HAP-1 (cell line): ENCODE measurements around the gene EID2.

Source experiments
- DNase-seq, 2 experiments: peaks; one replicate each; pipeline ENCODE4 v3.0.0-alpha.2; 2016 to 2020; ENCODE audit warnings: low spot score in 2 of 2
- H3K27me3 ChIP-seq: fragments of 250-450 bp; sonication (Bioruptor Pico); 2 replicates; pipeline ENCODE4 v1.5.1; 2020; ENCODE audit warnings: low read depth, mild to moderate bottlenecking, moderate library complexity
- H3K36me3 ChIP-seq: fragments of 250-450 bp; sonication (Bioruptor Pico); replicated peaks from 2 replicates; pipeline ENCODE4 v1.5.1; 2020; ENCODE audit warnings: mild to moderate bottlenecking
- H3K4me1 ChIP-seq: fragments of 250-450 bp; sonication (Bioruptor Pico); 2 replicates; pipeline ENCODE4 v1.5.1; 2020; ENCODE audit warnings: mild to moderate bottlenecking
- H3K4me3 ChIP-seq: fragments of 250-450 bp; sonication (Bioruptor Pico); 2 replicates; pipeline ENCODE4 v1.5.1; 2020; ENCODE audit warnings: mild to moderate bottlenecking, moderate library complexity
- H3K9me3 ChIP-seq: fragments of 250-450 bp; sonication (Bioruptor Pico); 2 replicates; pipeline ENCODE4 v1.5.1; 2020; ENCODE audit warnings: mild to moderate bottlenecking, moderate library complexity
- in situ Hi-C: fragments of 300-500 bp; cut with MboI; formaldehyde crosslinking; loops from 3 replicates; pipeline ENCODE4 v1.14.3; 2020; ENCODE audit warnings: low sequenced_read_pairs, inconsistent platforms, mixed read lengths

EID2 gene

GRCh38 chr19:39539518-39540332, at the start of gene EID2:
Gene EID2, minus strand, starts transcription at chr19:39540161. Its CDS starts 82 bp downstream, at chr19:39540079.
- in situ Hi-C loops = loop anchor here (10.0 kb wide), 1 partner anchor 95 kb away; the partner anchor contains the start of gene SUPT5H

GRCh38 chr19:39588066-39588465, 48.1 kb upstream of the EID2 start:
- DNase-seq = no peak
- Histone ChIP-seq H3K4me3 (no peak overlapping the region), H3K36me3 (no peaks in the 10 kb centered on the region), H3K9me3 (no peaks in the 10 kb centered on the region), H3K4me1 (no peaks in the 10 kb centered on the region), H3K27me3 (no peaks in the 10 kb centered on the region)
- in situ Hi-C loops = no loop called here

More at GRCh38 chr19:39539518-39540332, at the start of gene EID2:
- Histone ChIP-seq H3K36me3 (no peaks in the 10 kb centered on the region), H3K4me1 (peaks cover 23% of the 10 kb centered on the region), H3K9me3 (no peaks in the 10 kb centered on the region), H3K4me3 (peak within 1 kb of the TSS; percentile 93), H3K27me3 (no peaks in the 10 kb centered on the region)
- peak; percentile 89 to 95 for DNase-seq

- Histone ChIP-seq H3K4me3 (no peak overlapping the region), H3K27me3 (no peaks in the 10 kb centered on the region), H3K36me3 (no peaks in the 10 kb centered on the region), H3K9me3 (no peaks in the 10 kb centered on the region), H3K4me1 (no peaks in the 10 kb centered on the region)
- in situ Hi-C loops = no loop called here
- no peak for DNase-seq
Observed at GRCh38 chr19:39587496-39587895, 47.5 kb upstream of the EID2 start.

- Histone ChIP-seq H3K36me3 (no peaks in the 10 kb centered on the region), H3K27me3 (no peaks in the 10 kb centered on the region), H3K4me1 (no peaks in the 10 kb centered on the region), H3K4me3 (no peak overlapping the region), H3K9me3 (no peaks in the 10 kb centered on the region)
- no peak for DNase-seq
- in situ Hi-C loops = no loop called here
Observed at GRCh38 chr19:39582891-39583625, 43.1 kb upstream of the EID2 start.

GRCh38 chr19:39582442-39582841, 42.5 kb upstream of the EID2 start:
- H3K27me3 ChIP-seq = no peaks in the 10 kb centered on the region
- H3K9me3 ChIP-seq = no peaks in the 10 kb centered on the region
- in situ Hi-C loops = no loop called here
- no peak for DNase-seq
- H3K36me3 ChIP-seq = no peaks in the 10 kb centered on the region
- no peak overlapping the region for H3K4me3 ChIP-seq
- no peaks in the 10 kb centered on the region for H3K4me1 ChIP-seq

- H3K4me3 ChIP-seq = no peak overlapping the region
- no peaks in the 10 kb centered on the region; the same call in 1 of the 2 replicates for H3K9me3 ChIP-seq
- H3K4me1 ChIP-seq = no peaks in the 10 kb centered on the region
- no peak for DNase-seq
- H3K36me3 ChIP-seq = no peaks in the 10 kb centered on the region
- H3K27me3 ChIP-seq = peaks cover 6% of the 10 kb centered on the region
- in situ Hi-C loops = no loop called here
Observed at GRCh38 chr19:39568604-39569003, 28.6 kb upstream of the EID2 start.

GRCh38 chr19:39566064-39566463, 26.1 kb upstream of the EID2 start:
- Histone ChIP-seq H3K4me3 (no peak overlapping the region), H3K36me3 (no peaks in the 10 kb centered on the region), H3K9me3 (no peaks in the 10 kb centered on the region), H3K4me1 (no peaks in the 10 kb centered on the region), H3K27me3 (peaks cover 3% of the 10 kb centered on the region)
- DNase-seq = no peak
- in situ Hi-C loops = no loop called here

- DNase-seq = no peak
- H3K27me3 ChIP-seq = peaks cover 4% of the 10 kb centered on the region
- H3K36me3 ChIP-seq = no peaks in the 10 kb centered on the region
- no peak overlapping the region for H3K4me3 ChIP-seq
- no peaks in the 10 kb centered on the region for H3K4me1 ChIP-seq
- no peaks in the 10 kb centered on the region for H3K9me3 ChIP-seq
- in situ Hi-C loops = no loop called here
Observed at GRCh38 chr19:39563408-39563807, 23.4 kb upstream of the EID2 start.

GRCh38 chr19:39558624-39559117, 18.7 kb upstream of the EID2 start:
- DNase-seq = no peak

GRCh38 chr19:39557811-39558623, 18.1 kb upstream of the EID2 start:
- in situ Hi-C loops = loop anchor here (10.0 kb wide), 1 partner anchor 107 kb away; no protein-coding TSS in a partner anchor

More at GRCh38 chr19:39558624-39559117, 18.7 kb upstream of the EID2 start:
- Histone ChIP-seq H3K36me3 (no peaks in the 10 kb centered on the region), H3K4me1 (no peaks in the 10 kb centered on the region), H3K9me3 (no peaks in the 10 kb centered on the region), H3K4me3 (no peak overlapping the region), H3K27me3 (peaks cover 9% of the 10 kb centered on the region; the same call in 1 of the 2 replicates)
- in situ Hi-C loops = loop anchor here (10.0 kb wide), 1 partner anchor 106 kb away; no protein-coding TSS in a partner anchor

GRCh38 chr19:39555883-39556282, 15.9 kb upstream of the EID2 start:
- no peak for DNase-seq
- peaks cover 14% of the 10 kb centered on the region; the same call in 1 of the 2 replicates for H3K27me3 ChIP-seq
- in situ Hi-C loops = loop anchor here (10.0 kb wide), 1 partner anchor 109 kb away; no protein-coding TSS in a partner anchor

More at GRCh38 chr19:39557811-39558623, 18.1 kb upstream of the EID2 start:
- no peak for DNase-seq
- no peaks in the 10 kb centered on the region for H3K9me3 ChIP-seq
- H3K27me3 ChIP-seq = peaks cover 11% of the 10 kb centered on the region; the same call in 1 of the 2 replicates
- no peaks in the 10 kb centered on the region for H3K4me1 ChIP-seq
- H3K4me3 ChIP-seq = no peak overlapping the region
- no peaks in the 10 kb centered on the region for H3K36me3 ChIP-seq

GRCh38 chr19:39554701-39555311, 14.8 kb upstream of the EID2 start:
- no peaks in the 10 kb centered on the region for H3K9me3 ChIP-seq
- H3K27me3 ChIP-seq = peaks cover 11% of the 10 kb centered on the region; the same call in 1 of the 2 replicates
- no peaks in the 10 kb centered on the region for H3K36me3 ChIP-seq
- H3K4me3 ChIP-seq = no peak overlapping the region
- no peaks in the 10 kb centered on the region for H3K4me1 ChIP-seq
- DNase-seq = no peak
- in situ Hi-C loops = loop anchor here (10.0 kb wide), 1 partner anchor 110 kb away; no protein-coding TSS in a partner anchor

More at GRCh38 chr19:39555883-39556282, 15.9 kb upstream of the EID2 start:
- Histone ChIP-seq H3K9me3 (no peaks in the 10 kb centered on the region), H3K4me1 (no peaks in the 10 kb centered on the region), H3K36me3 (no peaks in the 10 kb centered on the region), H3K4me3 (no peak overlapping the region)
